Left lung (tissue), 10 donors: ENCODE measurements around the gene ATP5F1D. TPM values are rescaled to one million over a fixed set of nuclear protein-coding genes. Genes with fewer than 3 reads are reported as not detected.

Experiments used
- ATAC-seq: fragments of 200-7000 bp; cut with Tn5 transposase; one replicate; pipeline ENCODE4 v1.9.1; 2020; ENCODE audit warnings: moderate library complexity
- DNase-seq, 4 donors: peaks; one replicate each; pipeline ENCODE4 v3.0.0-alpha.2; 2013 to 2020
- H3K27ac ChIP-seq, 2 donors: fragments of 200-600 bp; sonication (generic) in 1 of 2; one replicate each; pipeline versions ENCODE4 v1.5.0 to v1.8.0; 2020 to 2021
- H3K27me3 ChIP-seq, 2 donors: fragments of 200-600 bp; sonication (generic) in 1 of 2; one replicate each; pipeline versions ENCODE4 v1.5.0 to v1.8.0; 2020 to 2021
- H3K36me3 ChIP-seq, 2 donors: fragments of 200-600 bp; sonication (generic) in 1 of 2; one replicate each; pipeline versions ENCODE4 v1.5.0 to v1.8.0; 2020 to 2021
- H3K4me1 ChIP-seq, 2 donors: fragments of 200-600 bp; one replicate each; pipeline ENCODE4 v1.8.0; 2021
- H3K4me3 ChIP-seq, 2 donors: fragments of 200-600 bp; sonication (generic) in 1 of 2; one replicate each; pipeline versions ENCODE4 v1.5.0 to v1.8.0; 2020 to 2021; ENCODE audit warnings: mild to moderate bottlenecking in 1 of 2
- H3K9me3 ChIP-seq, 2 donors: fragments of 200-600 bp; sonication (generic) in 1 of 2; one replicate each; pipeline versions ENCODE4 v1.5.0 to v1.8.0; 2020 to 2021
- CTCF ChIP-seq, 2 donors: fragments of 200-600 bp; sonication (generic) in 1 of 2; IDR thresholded peaks; one replicate each; pipeline versions ENCODE4 v1.5.0 to v1.8.0; 2021; ENCODE audit warnings: antibody characterized with exemption in 2 of 2
- intact Hi-C, 2 donors: fragments of 100-400 bp; cut with DNase I; formaldehyde crosslinking; loops; one replicate each; pipeline versions ENCODE4 v1.11.2 to v1.14.2; 2022
- polyA plus RNA-seq, 6 donors: library from polyadenylated mRNA; unstranded; fragments of 120-200 nt; gene quantifications; one replicate each; pipeline ENCODE4 v1.2.1, GENCODE V29; 2013; ENCODE audit not compliant: insufficient read length in 6 of 6
- total RNA-seq, 2 donors: library from RNA; stranded (reverse); fragmentation: NEBNext Ultra II Directional; extraction: Animal tissue kit (Norgen Biotek cat#: 25700); gene quantifications; one replicate each; pipeline ENCODE4 v1.2.1, GENCODE V29; 2021
- donor health status: DM: no; HTN: yes; CAD: no.
- donor health status: DM: no; HTN: no; CAD: no.

Gene ATP5F1D
- total and polyA plus RNA-seq, 8 donors = 55.0 to 161 (median 83.7) TPM

GRCh38 chr19:1213391-1214286 lies 27.9 kb upstream of the ATP5F1D start:
- ATAC-seq (peak; percentile 77), DNase-seq (peak in 1 of 4 donors; percentile 82)
- H3K9me3 ChIP-seq = no peaks in the 10 kb centered on the region
- no peaks in the 10 kb centered on the region for H3K27me3 ChIP-seq
- H3K36me3 ChIP-seq = peaks cover 0 to 10% of the 10 kb centered on the region in 2 donors
- no peak for TF ChIP-seq CTCF (IDR thresholded peaks at IDR 0.05)
- intact Hi-C loops = no loop called here
- peaks cover 35 to 81% of the 10 kb centered on the region in 2 donors for H3K4me1 ChIP-seq
- no peak overlapping the region for H3K4me3 ChIP-seq
- peak overlapping the region; percentile 79 to 82 for H3K27ac ChIP-seq

- no peak for ATAC-seq
- peak overlapping the region; percentile 79 to 82 for H3K27ac ChIP-seq
- no peak for TF ChIP-seq CTCF (IDR thresholded peaks at IDR 0.05)
- no peak overlapping the region for H3K4me3 ChIP-seq
- H3K9me3 ChIP-seq = no peaks in the 10 kb centered on the region
- peaks cover 30 to 74% of the 10 kb centered on the region in 2 donors for H3K4me1 ChIP-seq
- peaks cover 0 to 10% of the 10 kb centered on the region in 2 donors for H3K36me3 ChIP-seq
- no peaks in the 10 kb centered on the region for H3K27me3 ChIP-seq
- intact Hi-C loops = no loop called here
- no peak for DNase-seq
These were observed 27.2 kb upstream of the ATP5F1D start for GRCh38 chr19:1214299-1214861.

GRCh38 chr19:1214862-1215731 lies 26.5 kb upstream of the ATP5F1D start:
- H3K9me3 ChIP-seq = no peaks in the 10 kb centered on the region
- intact Hi-C loops = no loop called here
- H3K36me3 ChIP-seq = peaks cover 0 to 9% of the 10 kb centered on the region in 2 donors
- H3K4me1 ChIP-seq = peaks cover 27 to 67% of the 10 kb centered on the region in 2 donors
- no peak for TF ChIP-seq CTCF (IDR thresholded peaks at IDR 0.05)
- H3K4me3 ChIP-seq = no peak overlapping the region
- ATAC-seq (peak; percentile 78), DNase-seq (peak in 1 of 4 donors; percentile 70)
- peak overlapping the region; percentile 79 to 82 for H3K27ac ChIP-seq
- no peaks in the 10 kb centered on the region for H3K27me3 ChIP-seq

GRCh38 chr19:1216756-1217155 lies 24.8 kb upstream of the ATP5F1D start:
- Histone ChIP-seq H3K9me3 (no peaks in the 10 kb centered on the region), H3K27me3 (no peaks in the 10 kb centered on the region), H3K4me1 (peaks cover 27 to 56% of the 10 kb centered on the region in 2 donors), H3K27ac (peak overlapping the region in 1 of 2 donors; percentile 18), H3K36me3 (peaks cover 0 to 25% of the 10 kb centered on the region in 2 donors), H3K4me3 (no peak overlapping the region)
- intact Hi-C loops = no loop called here
- ATAC-seq (no peak), DNase-seq (no peak)
- TF ChIP-seq CTCF (IDR thresholded peaks at IDR 0.05) = no peak
